Breast epithelium (tissue), 3 donors: Measurements from ENCODE around the gene ALK.

Experiments used
- CTCF ChIP-seq, 3 donors: fragments of 450-650 bp; IDR thresholded peaks; one replicate each; pipeline ENCODE4 v1.5.1; 2016 to 2017; ENCODE audit warnings: antibody characterized with exemption in 3 of 3, mild to moderate bottlenecking in 3 of 3, moderate library complexity in 3 of 3
- POLR2A ChIP-seq: fragments of 450-650 bp; IDR thresholded peaks from one replicate; pipeline ENCODE4 v1.6.1; 2016; ENCODE audit warnings: antibody characterized with exemption, mild to moderate bottlenecking, moderate library complexity
- POLR2AphosphoS5 ChIP-seq, 3 donors: sonication (generic); formaldehyde crosslinking; IDR thresholded peaks; one replicate each; pipeline ENCODE4 v1.6.1; 2017; ENCODE audit warnings: antibody characterized with exemption in 3 of 3

- TF ChIP-seq POLR2A = no peak
- TF ChIP-seq CTCF (IDR thresholded peaks at IDR 0.05) = no peak
- TF ChIP-seq POLR2AphosphoS5 (IDR thresholded peaks at IDR 0.05) = no peak
These were observed 725.6 kb downstream of the ALK start for GRCh38 chr2:29195796-29196195.
